GM21367 (cell line): ENCODE results near the gene C3.

Experiments used
- ATAC-seq: cut with Tn5 transposase; IDR thresholded peaks from one replicate; pipeline ENCODE4 v1.9.1; 2021; ENCODE audit not compliant: unreplicated experiment

The C3 gene

DNA sequence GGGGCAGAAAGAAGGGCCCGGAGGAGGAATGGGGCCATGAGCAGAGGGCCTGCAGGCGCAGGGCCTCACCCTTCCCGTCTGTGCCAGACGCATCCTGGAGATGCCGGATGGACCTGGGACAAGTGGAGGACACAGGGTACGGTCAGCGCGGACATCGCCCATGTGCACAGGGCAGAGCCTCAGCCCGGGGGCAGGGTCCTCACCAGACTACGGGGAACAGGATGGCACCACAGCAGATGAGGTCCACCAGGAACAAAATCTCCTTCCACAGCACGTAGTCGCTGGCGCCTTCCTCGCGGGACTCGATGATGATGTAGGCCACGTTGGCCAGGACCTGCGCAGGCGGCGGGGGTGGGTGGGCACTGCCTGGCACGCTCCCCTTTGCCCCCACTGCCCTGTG is 11.4 kb upstream of the C3 start:
- no peak for ATAC-seq

DNA sequence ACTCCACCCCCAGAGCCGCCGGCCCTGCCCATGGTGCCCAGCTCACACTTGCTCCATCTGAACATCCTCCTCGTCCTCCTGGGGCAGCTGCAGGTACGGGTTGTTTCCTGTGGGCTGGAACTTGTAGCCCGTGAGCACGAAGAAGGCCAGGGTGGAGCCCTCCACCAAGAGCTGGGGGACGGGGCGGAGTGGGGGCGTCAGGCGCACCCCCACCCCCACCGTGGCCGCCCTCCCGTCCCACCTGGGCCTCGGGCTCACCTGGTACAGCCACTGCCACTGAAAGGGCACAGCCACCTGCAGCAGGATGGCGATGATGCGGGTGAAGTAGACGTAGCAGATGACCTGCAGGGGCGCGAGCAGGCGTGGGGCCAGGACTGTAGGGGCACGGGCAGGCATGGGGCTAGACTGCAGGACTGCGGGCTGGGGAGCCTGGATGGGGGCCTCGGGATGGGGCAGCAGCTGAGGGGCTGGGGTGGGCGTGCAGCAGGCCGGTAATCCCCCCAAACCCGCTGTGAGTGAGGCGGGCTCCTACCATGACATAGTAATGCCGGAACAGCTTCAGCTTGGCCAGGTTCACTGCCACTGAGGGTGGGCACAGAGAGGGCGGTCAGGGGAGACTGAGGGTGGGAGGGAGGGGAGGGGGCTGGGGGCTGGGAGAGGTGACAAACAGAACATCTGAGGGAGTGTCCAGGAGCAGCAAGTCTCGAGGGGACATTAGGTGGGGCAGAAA is 10.7 kb upstream of the C3 start:
- no peak for ATAC-seq

GRCh38 chr19:6730153-6730804 is 9.8 kb upstream of the C3 start:
- no peak for ATAC-seq

DNA sequence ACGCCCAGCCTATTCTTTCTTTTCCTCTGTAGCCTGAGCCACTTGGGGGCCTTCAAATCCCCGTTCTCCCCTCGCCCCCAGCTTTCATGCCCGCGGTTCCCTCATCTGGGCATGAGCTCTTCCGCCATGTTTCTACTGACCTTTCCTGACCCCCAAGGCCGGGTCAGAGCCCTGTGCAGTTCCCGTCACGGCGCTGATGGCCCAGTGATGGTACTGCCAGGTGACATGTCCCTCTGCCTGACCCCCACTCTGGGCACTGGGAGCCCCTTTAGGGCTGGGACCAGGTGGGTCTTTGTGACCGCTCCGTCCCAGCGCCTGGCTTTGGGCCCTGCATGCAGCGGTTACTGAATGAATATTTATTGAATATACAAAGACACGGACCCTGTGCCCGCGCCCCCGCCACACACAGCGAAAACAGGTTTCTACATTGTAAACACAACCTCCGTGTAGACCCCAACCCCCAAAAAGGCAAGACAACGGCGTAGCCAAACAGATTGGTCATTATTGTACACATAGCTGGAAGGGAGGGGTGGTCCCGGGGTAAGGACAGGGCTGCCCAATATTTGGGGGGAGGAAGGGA is 9.2 kb upstream of the C3 start:
- no peak for ATAC-seq

GRCh38 chr19:6728346-6728745 is 7.9 kb upstream of the C3 start:
- ATAC-seq, result no peak

GRCh38 chr19:6725513-6726231 is 5.2 kb upstream of the C3 start:
- no peak for ATAC-seq

DNA sequence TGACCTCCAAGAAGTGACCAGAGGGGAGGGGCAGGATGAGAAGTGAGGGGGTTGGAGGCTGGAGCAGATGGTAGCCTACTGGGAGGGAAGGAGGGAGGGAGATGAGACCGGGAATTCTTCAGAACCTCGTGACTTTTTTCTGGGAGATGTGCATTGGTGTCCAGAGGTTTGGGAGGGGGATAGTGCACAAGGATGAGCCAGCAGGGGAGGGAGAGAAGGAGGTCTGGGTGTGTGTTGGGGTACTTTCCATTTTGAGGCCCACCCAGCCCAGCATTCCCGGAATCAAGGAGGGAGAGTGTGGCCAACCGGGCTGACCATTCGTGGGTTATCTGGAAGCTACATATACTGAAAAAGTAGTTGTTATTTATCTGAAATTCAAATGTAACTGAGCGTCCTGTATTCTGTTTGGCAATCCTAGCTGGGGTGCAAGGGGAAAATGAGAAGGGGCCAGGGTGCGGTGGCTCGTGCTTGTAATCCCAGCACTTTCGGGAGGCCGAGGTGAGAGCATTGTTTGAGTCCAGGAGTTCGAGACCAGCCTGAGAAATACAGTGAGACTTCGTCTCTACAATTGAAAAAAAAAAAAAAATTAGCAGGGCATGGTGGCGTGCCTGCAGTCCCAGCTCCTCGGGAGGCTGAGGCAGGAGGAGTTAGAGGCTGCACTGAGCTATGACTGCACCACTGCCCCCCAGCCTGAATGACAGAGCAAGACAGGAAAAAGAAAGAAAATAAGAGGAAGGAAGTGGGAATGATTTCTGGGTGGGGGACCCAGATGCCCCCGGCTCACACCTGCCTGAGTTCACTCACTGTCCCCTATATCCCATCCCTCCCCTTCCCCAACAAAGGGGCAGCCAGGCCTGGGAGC is 4.4 kb upstream of the C3 start:
- ATAC-seq, result no peak

DNA sequence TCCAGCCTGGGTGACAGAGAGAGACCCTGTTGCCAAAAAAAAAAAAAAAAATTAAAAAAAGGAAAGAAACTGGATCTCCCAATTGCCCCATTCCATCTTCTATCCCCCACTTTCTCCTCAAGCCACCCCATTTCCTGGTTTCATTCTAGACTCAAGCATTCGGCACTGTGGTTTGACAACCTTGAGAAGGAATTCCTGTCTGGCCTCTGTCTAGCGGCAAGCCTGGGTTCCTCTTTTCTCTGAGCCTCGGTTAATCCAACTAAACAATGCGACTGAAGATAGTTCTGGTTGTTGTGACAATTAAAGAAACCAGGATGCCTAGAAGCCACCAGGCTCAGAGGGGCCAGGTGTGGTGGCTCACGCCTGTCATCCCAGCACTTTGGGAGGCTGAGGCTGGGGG is 3.3 kb upstream of the C3 start:
- ATAC-seq, result no peak

- no peak for ATAC-seq
These were observed 2.7 kb upstream of the C3 start for GRCh38 chr19:6723108-6723618.

DNA sequence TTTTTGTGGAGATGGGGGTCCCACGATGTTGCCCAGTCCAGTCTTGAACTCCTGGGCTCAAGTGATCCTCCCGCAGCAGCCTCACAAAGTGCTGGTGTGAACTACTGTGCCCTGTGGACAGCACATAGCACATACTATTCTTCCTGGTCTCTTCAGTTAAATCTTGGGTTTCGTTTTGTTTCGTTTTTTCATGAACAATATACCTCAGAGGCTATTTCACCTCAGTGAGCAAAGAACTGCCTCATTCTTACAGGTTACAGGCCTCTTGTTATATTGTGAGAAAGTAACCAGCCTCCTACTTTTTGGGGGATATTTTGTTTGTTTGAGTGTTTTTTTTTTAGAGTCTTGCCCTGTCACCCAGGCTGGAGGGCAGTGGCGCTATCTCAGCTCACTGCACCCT is 1.3 kb upstream of the C3 start:
- no peak for ATAC-seq

DNA sequence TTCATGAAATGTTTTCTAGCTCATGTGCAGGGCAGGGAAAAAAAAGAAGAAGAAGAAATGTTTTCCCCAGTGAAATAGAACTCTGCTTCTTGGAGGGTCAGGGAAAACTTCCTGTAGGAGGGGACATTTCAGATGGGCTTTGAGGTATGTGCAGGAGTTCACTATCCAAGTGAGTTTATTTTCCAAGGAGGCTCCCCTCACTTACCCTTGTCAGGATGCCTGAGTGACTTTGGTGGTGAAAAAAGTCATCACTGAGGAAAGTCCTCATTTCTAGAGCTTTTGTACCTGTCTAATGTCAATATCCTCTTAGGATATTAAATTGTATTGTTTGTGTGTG is 656 bp upstream of the C3 start:
- no peak for ATAC-seq

DNA sequence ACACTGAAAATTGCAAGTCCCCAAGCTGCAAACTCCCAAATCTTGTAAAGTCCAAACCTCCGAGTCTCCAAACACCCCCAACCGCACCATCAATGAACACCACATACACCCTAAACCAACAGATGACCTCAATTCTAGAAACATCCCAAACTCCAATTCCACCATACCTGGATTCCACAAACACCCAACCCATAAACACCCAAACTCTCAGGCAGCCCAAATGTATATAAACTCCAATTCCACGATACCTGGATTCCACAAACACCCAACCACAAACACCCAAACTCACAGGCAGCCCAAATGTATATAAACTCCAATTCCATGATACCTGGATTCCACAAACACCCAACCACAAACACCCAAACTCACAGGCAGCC is 470 bp downstream of the C3 start:
- no peak for ATAC-seq

DNA sequence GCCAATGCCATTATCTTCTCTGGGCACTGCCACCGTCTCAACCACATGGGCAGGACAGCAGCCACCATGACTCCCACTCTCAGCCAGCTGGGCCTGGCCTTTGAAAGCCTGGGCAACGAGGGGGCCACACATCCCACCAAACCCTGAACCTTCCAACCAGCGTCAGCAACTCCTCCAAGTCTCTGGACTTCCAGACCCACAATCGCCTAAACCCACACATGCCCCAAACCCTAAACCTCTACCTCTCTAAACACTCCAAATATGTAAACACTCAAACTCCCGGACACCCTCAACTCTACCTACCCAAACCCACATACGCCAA is 949 bp downstream of the C3 start:
- ATAC-seq, result no peak

GRCh38 chr19:6718741-6719539 is 1.5 kb downstream of the C3 start:
- no peak for ATAC-seq

DNA sequence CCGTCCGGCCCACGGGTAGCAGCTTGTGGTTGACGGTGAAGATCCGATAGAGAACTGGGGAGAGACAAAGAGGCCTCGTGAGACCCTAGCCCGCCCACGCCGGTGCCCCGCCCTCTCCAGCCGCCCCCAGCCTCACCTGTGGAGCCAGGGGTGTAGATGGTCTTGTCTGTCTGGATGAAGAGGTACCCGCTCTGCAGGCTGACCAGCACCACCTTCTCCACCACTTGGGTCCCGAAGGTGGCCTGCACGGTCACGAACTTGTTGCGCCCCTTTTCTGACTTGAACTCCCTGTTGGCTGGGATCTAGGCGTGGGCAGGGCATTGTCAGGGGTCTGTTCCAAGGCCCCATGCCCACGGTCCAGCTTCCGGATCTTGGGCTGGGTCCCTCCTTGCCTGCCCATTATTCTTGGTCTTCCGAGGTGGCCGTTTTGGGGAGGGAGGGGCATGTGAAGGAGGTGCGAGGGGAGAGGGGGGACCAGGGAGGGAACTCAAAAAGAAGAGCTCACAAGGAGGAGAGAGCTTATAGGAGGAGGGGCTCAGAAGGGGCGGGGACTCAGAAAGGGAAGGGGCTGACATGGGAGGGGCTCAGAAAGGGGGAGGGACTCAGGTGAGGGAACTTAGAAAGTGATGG is 2.2 kb downstream of the C3 start:
- no peak for ATAC-seq

GRCh38 chr19:6717441-6717971 is 2.9 kb downstream of the C3 start:
- ATAC-seq, result no peak

DNA sequence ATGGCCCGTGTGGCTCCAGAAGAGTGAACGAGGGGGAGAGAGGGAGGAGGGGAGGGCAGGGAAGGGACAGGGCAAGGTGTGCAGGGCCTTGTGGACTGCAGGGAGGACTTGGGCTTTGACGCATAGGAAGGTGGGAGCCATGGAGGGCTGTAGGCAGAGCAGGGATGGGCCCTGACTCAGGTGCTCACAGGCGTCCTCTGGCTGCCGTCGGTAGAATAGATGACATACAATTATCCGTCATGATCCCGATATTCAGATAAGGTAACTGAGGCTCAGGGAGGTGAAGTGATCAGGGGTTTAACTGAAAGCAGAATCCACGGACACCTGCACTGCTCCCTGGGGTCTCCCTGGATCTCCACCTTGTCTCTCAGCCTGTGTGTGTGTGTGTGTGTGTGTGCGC is 3.4 kb downstream of the C3 start:
- ATAC-seq, result no peak

DNA sequence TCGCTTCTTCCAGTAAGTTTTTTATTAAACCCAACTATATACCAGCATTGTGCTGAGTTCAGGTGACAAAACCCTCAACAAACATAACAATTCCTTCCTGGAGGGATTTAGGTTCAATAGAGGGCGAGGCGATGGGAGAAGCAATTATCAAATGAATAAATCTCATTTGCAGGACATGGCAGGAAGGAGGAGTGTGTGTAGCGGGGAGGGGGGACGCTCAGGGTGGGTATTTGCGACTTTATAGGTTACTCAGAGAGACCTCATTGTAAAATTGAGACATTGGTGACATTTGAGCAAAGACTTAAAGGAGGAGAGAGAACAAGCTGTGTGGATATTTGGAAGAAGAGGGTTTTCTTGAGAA is 3.9 kb downstream of the C3 start:
- no peak for ATAC-seq

DNA sequence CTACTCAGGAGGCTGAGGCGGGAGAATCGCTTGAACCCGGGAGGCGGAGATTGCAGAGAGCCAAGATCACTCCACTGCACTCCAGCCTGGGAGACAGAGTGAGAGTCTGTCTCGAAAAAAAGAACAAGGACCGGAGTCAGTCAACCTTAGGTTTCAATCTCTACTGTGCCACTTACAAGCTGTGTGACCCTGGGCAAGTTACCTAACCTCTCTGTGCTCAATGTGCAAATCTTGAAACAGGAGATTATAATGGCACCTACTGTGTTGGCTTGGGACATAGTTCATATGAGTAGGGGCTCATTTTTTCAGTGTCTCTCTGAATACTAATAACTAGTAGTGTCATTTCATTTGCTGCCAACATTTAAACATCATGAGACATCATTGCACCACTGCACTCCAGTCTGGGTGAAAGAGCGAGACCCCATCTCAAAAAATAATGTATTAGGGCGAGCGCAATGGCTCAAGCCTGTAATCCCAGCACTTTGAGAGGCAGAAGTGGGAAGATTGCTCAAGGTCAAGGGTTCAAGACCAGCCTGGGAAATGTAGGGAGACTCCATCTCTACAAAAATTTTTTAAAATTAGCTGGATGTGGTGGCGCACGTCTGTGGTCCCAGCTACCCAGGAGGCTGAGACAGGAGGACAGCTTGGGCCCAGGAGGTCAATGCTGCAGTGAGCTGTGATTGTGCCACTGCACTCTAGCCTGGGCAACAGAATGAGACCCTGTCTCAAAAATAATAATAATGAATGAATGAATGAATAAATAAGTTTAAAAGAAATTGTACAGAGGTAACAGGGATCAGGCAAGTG is 5.5 kb downstream of the C3 start:
- no peak for ATAC-seq
